WTC11 (cell line): ENCODE measurements around the gene MAPK14. TPM values are rescaled to one million over a fixed set of nuclear protein-coding genes. Genes with fewer than 3 reads are reported as not detected.

Source experiments
- ATAC-seq: fragments of 200-7000 bp; cut with Tn5 transposase; 2 replicates; pipeline ENCODE4 v1.10.0; 2021; ENCODE audit warnings: mild to moderate bottlenecking, moderate library complexity
- CTCF ChIA-PET: fragments of 300-600 bp; sonication (Branson Sonifier 250); formaldehyde crosslinking; loops from one replicate; lab custom pipeline; 2021; ENCODE audit warnings: antibody characterized with exemption; lab: Charles Lee
- POLR2A ChIA-PET: fragments of 350-600 bp; sonication (Branson Sonifier 250); formaldehyde crosslinking; loops from one replicate; lab custom pipeline; 2021; ENCODE audit warnings: antibody characterized with exemption; lab: Charles Lee
- DNase-seq: peaks from one replicate; pipeline ENCODE4 v3.0.0; 2021; ENCODE audit warnings: low spot score
- H3K27ac Mint-ChIP-seq: 2 replicates; pipeline ENCODE4 v1.8.0; 2021; ENCODE audit warnings: mixed read lengths
- H3K27me3 Mint-ChIP-seq: 2 replicates; pipeline ENCODE4 v1.8.0; 2021; ENCODE audit warnings: low read depth, mild to moderate bottlenecking, moderate library complexity, mixed read lengths
- H3K36me3 Mint-ChIP-seq: 2 replicates; pipeline ENCODE4 v1.8.0; 2021; ENCODE audit warnings: mixed read lengths
- H3K4me1 Mint-ChIP-seq: 2 replicates; pipeline ENCODE4 v1.8.0; 2022; ENCODE audit warnings: mixed read lengths
- H3K4me3 Mint-ChIP-seq: 2 replicates; pipeline ENCODE4 v1.8.0; 2021; ENCODE audit warnings: mild to moderate bottlenecking, moderate library complexity, mixed read lengths
- H3K9me3 Mint-ChIP-seq: 2 replicates; pipeline ENCODE4 v1.8.0; 2021; ENCODE audit warnings: mixed read lengths
- AFF4 ChIP-seq: sonication (generic); formaldehyde crosslinking; IDR thresholded peaks from 2 replicates; pipeline ENCODE4 v1.8.1; 2023; ENCODE audit warnings: mild to moderate bottlenecking, missing genetic modification reagents, borderline replicate concordance
- ATF6 ChIP-seq: sonication (generic); formaldehyde crosslinking; IDR thresholded peaks from 2 replicates; pipeline ENCODE4 v1.8.1; 2023; ENCODE audit warnings: mild to moderate bottlenecking, missing genetic modification reagents
- CBFB ChIP-seq: sonication (generic); formaldehyde crosslinking; IDR thresholded peaks from 2 replicates; pipeline ENCODE4 v1.8.1; 2022; ENCODE audit warnings: mild to moderate bottlenecking, low read depth, missing genetic modification reagents
- E2F4 ChIP-seq: sonication (generic); formaldehyde crosslinking; IDR thresholded peaks from 2 replicates; pipeline ENCODE4 v1.8.1; 2022; ENCODE audit warnings: low read depth, mild to moderate bottlenecking, moderate library complexity, missing genetic modification reagents, borderline replicate concordance
- ELF4 ChIP-seq: sonication (generic); formaldehyde crosslinking; IDR thresholded peaks from 2 replicates; pipeline ENCODE4 v1.8.1; 2022; ENCODE audit warnings: low read depth, mild to moderate bottlenecking, moderate library complexity, missing genetic modification reagents
- GABPB1 ChIP-seq: sonication (generic); formaldehyde crosslinking; IDR thresholded peaks from 2 replicates; pipeline ENCODE4 v1.8.1; 2023; ENCODE audit warnings: mild to moderate bottlenecking, missing genetic modification reagents
- HMGXB4 ChIP-seq: sonication (generic); formaldehyde crosslinking; IDR thresholded peaks from 2 replicates; pipeline ENCODE4 v1.8.1; 2023; ENCODE audit warnings: mild to moderate bottlenecking, moderate library complexity, missing genetic modification reagents
- JAZF1 ChIP-seq: fragments of 250-450 bp; sonication (Bioruptor Pico); IDR thresholded peaks from 2 replicates; pipeline ENCODE4 v1.9.0; 2021; ENCODE audit warnings: moderate library complexity, mild to moderate bottlenecking, inconsistent platforms
- MXD4 ChIP-seq: fragments of 250-450 bp; sonication (Bioruptor Pico); IDR thresholded peaks from 2 replicates; pipeline ENCODE4 v1.8.0; 2021; ENCODE audit warnings: mild to moderate bottlenecking, moderate library complexity, borderline replicate concordance
- SP1 ChIP-seq: sonication (generic); formaldehyde crosslinking; conservative IDR thresholded peaks from 2 replicates; pipeline ENCODE4 v1.8.1; 2022; ENCODE audit warnings: missing genetic modification reagents
- TCF7 ChIP-seq: sonication (generic); formaldehyde crosslinking; IDR thresholded peaks from 2 replicates; pipeline ENCODE4 v1.8.0; 2022; ENCODE audit warnings: mild to moderate bottlenecking, low read depth, missing genetic modification reagents, moderate library complexity
- USF2 ChIP-seq: sonication (generic); formaldehyde crosslinking; IDR thresholded peaks from 2 replicates; pipeline ENCODE4 v1.8.1; 2023; ENCODE audit warnings: mild to moderate bottlenecking, missing genetic modification reagents, moderate library complexity
- ZBTB21 ChIP-seq: sonication (generic); formaldehyde crosslinking; IDR thresholded peaks from 2 replicates; pipeline ENCODE4 v1.8.1; 2023; ENCODE audit warnings: mild to moderate bottlenecking, missing genetic modification reagents, borderline replicate concordance
- ZNF416 ChIP-seq: fragments of 250-450 bp; sonication (Bioruptor Pico); IDR thresholded peaks from 2 replicates; pipeline ENCODE4 v1.9.0; 2021; ENCODE audit warnings: mild to moderate bottlenecking, inconsistent platforms
- ZNF532 ChIP-seq: fragments of 250-450 bp; sonication (Bioruptor Pico); IDR thresholded peaks from 2 replicates; pipeline ENCODE4 v1.9.0; 2021; ENCODE audit warnings: mild to moderate bottlenecking, borderline replicate concordance
- total RNA-seq: library from RNA; stranded (reverse); gene quantifications from 3 replicates; pipeline ENCODE4 v1.2.3, GENCODE V29; 2021

MAPK14 gene
- total RNA-seq, 1 experiment from 2014 or later, result 34.0 TPM

- Mint-ChIP-seq H3K27ac (peak overlapping the region; percentile 29; the same call in 1 of the 2 replicates), H3K9me3 (no peaks in the 10 kb centered on the region), H3K36me3 (peaks cover 7% of the 10 kb centered on the region), H3K27me3 (no peaks in the 10 kb centered on the region), H3K4me3 (no peak overlapping the region), H3K4me1 (0 out of 2 replicates have a peak, but pooled peaks cover 10% of the 10 kb centered on the region)
- ATAC-seq, result no peak
- TF ChIP-seq ATF6, result no peak
- TF ChIP-seq GABPB1 (CRISPR knock-in tag), result 0 out of 2 replicates have a peak, but pooled peaks have one; percentile 24
- DNase-seq, result no peak
- POLR2A ChIA-PET, result no interaction called here
- CTCF ChIA-PET, result interaction anchor here (0.5 to 1.1 kb wide), 4 partner anchors 37 to 237 kb away, joined by 3 to 4 read pairs (median 4); partner anchors contain the start of genes MAPK13 and MAPK14
Measured at GRCh38 chr6:36064770-36065396, 37.3 kb downstream of the MAPK14 start.

- ChIA-PET POLR2A (no interaction called here), CTCF (interaction anchor here (1.1 kb wide), 1 partner anchor 40 kb away, joined by 3 read pairs; no protein-coding TSS in a partner anchor)
- H3K9me3 Mint-ChIP-seq, result no peaks in the 10 kb centered on the region
- no peaks in the 10 kb centered on the region for H3K27me3 Mint-ChIP-seq
- TF ChIP-seq ZBTB21, result no peak
- no peak for TF ChIP-seq AFF4 (CRISPR knock-in tag)
- ATAC-seq, result no peak
- 0 out of 2 replicates have a peak, but pooled peaks cover 10% of the 10 kb centered on the region for H3K4me1 Mint-ChIP-seq
- H3K36me3 Mint-ChIP-seq, result no peaks in the 10 kb centered on the region
- DNase-seq, result no peak
- H3K4me3 Mint-ChIP-seq, result no peak overlapping the region
- H3K27ac Mint-ChIP-seq, result no peak overlapping the region
Measured at GRCh38 chr6:36065916-36066315, 38.3 kb downstream of the MAPK14 start.

- no peak overlapping the region for H3K27ac Mint-ChIP-seq
- ATAC-seq, result no peak
- CTCF ChIA-PET, result no interaction called here
- DNase-seq, result no peak
- no peak overlapping the region for H3K4me3 Mint-ChIP-seq
- no peaks in the 10 kb centered on the region for H3K9me3 Mint-ChIP-seq
- 0 out of 2 replicates have a peak, but pooled peaks cover 10% of the 10 kb centered on the region for H3K4me1 Mint-ChIP-seq
- POLR2A ChIA-PET, result no interaction called here
- no peaks in the 10 kb centered on the region for H3K27me3 Mint-ChIP-seq
- H3K36me3 Mint-ChIP-seq, result no peaks in the 10 kb centered on the region
- TF ChIP-seq SP1 (CRISPR knock-in tag), result no peak
- no peak for TF ChIP-seq TCF7 (CRISPR knock-in tag)
- no peak for TF ChIP-seq ZNF416
- no peak for TF ChIP-seq CBFB (CRISPR knock-in tag)
- no peak for TF ChIP-seq ZNF532 (CRISPR knock-in tag)
- TF ChIP-seq USF2, result no peak
- TF ChIP-seq E2F4 (CRISPR knock-in tag), result no peak
- no peak for TF ChIP-seq ELF4
- TF ChIP-seq HMGXB4 (CRISPR knock-in tag), result no peak
- no peak for TF ChIP-seq MXD4
- TF ChIP-seq JAZF1 (CRISPR knock-in tag), result no peak
Measured at GRCh38 chr6:36066817-36067216, 39.2 kb downstream of the MAPK14 start.
